Kidney tubule cell (primary cell): Measurements from ENCODE around the gene STAT3.
"Not testable (repeated sequence)": the region's sequence is repeated elsewhere in the genome, so short reads cannot be mapped to it uniquely, and the experiment has no call there.

Experiments used
- DNase-seq: peaks from one replicate; pipeline ENCODE4 v3.0.0-alpha.2; 2018; ENCODE audit warnings: low spot score

The STAT3 gene

GRCh38 chr17:42388381-42389134 lies at the start of gene STAT3:
STAT3 (minus strand) TSS chr17:42388442; CDS start chr17:42348516, 39,926 bp downstream.
- DNase-seq = peak; percentile 100

DNA sequence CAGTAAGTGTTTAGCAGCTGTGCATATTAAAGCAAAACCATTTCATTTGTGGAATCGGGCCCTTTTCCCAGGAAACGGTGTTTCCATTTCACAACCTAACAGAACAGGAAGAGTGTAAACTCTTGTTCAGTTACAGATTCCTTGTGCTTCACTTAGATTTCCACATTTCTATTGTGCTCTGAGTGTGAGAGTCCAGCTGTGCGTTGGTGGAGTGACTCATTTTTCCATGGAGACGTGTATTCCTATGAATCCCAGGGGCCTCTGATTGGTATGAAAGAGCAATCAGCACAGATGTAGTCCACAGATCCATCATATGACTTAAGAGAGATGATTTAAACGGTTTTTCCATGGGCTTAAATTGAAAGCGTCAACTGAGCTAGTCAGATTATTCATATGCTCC lies 48.1 kb upstream of the STAT3 start:
- no peak for DNase-seq

DNA sequence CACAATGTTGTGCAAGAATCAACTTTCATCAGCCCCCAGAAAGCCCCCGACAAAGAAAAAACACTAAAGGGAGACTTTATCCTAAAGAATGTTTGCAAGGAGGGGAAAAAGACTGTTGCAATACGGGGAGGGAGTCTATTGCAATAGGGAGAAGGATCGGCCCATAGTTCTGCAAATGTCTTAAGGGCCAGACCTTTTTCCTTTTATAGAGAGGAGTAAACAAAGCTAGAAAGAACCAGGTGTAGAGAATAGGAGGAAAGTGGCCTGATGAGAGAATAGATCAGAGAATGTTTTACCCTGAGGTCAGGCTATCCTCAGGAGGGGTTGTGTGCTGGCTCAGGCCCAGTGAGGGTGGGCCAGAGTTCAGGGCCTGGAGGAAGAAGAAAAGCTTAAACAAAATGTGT lies 43.5 kb upstream of the STAT3 start:
- DNase-seq = no peak

- DNase-seq = no peak
Measured at GRCh38 chr17:42429726-42430447, 41.6 kb upstream of the STAT3 start.

GRCh38 chr17:42428141-42428944 lies 40.1 kb upstream of the STAT3 start:
- peak; percentile 99 for DNase-seq

DNA sequence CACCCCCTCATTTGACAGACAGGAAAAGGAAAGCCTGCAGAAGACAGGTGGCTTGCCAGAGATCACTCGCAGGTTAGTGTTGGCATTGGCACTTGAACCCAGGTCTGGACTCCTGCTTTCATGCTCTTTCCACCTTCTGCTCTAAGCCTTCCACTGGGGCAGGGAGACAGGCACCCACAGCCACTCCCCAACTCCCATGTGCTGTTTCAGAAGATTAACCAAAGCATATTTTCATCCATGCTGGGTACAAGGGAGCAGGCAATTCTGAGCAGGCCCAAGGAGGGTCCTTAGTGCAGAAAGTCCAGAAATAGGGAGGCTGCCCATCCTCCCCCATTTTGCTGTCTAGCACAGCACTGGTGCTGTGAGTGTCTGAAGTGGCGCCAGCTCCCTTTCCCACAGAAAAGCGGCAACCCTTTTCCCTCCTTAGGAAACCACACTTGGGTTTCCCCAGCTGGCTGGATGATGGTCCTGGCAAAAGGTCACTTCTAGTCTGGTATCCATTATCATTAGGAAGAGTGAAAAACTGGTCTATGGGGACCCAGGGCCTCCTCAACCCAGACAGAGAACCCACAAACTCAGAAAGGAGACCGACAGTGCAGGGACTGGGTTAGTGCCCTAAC lies 36.9 kb upstream of the STAT3 start:
- DNase-seq = no peak

DNA sequence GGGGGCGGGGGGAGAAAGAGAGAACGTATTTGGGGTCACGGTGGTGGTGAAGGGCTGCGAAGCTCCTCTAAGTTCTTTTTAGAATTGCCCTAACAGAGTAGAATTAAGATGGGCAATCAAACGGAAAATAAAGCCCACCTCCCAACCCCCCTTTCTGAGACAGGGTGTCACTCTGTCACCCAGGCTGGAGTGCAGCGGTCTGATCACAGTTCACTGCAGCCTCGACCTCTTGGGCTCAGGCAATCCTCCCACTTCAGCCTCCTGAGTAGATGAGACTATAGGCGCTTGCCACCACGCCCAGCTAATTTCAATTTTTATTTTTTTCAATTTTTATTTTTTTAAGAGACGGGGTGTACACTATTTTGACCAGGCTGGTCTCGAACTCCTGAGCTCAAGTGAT lies 35.5 kb upstream of the STAT3 start:
- DNase-seq = no peak

DNA sequence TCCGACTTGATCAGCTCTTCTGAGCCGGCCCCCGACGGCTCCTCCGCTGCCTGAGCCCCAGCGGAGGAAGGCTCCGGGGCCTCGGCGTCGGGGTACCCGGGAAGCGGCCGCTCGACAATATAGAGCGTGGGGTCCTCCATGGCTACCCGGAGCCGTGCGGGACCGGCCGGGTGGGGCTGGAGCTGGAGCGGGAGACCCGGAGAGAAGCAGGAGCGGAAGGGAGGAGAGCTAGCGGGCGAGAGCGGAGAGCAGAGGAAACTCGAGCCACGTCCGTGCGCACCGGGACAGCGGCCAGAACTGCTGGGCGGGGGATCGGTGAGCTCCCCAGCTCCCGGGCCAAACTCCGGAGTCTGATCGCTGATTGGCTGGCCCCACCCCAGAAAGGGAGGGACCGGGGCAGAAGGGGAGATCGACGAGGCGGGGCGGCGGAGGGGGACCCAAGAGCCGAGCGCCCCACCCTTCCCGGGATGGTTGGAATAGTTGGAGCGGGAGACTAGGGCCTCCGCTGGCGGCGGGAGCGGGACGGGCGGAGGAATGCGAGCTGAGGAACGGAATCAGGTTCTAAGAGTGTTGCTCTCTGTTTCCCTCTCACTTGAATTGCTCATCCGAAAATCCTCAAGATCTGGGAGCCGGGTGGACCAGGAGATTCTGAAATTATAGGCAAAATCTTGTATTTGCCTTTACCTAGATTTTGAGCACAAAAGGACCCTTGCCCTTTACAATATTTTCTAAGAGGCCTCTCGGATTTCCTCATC lies 34.9 kb upstream of the STAT3 start, which contains the start of gene CAVIN1:
Gene CAVIN1 (minus strand): TSS at position 299 of the 755 bp plus-strand sequence. CDS start 159 bp downstream, at position 140.
- peak; percentile 95 for DNase-seq

DNA sequence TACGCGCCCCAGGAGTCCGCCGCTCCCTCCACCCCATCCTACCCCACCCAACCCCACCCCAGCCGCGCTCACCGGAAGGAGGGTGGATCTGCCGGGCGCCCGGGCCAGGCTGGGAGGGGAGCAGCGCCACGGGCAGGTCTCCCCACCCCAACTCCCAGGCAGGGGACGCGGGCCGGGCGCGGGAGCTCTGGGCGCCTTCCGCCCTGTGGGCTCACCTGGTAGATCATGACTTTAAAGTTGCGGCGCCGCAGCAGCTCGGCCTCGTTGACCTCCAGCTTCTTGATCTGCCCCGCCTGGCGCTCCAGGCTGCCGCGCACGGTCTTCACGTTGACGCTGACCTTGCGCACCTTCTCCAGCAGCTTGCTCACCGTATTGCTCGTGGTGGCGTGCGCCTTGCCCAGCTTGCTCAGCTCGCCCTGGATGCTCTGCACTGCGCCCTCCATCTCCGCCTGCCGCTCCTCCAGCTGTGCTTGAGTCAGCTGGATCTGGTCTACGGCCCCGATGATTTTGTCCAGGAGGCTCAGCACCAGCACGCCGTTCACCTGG lies 34.2 kb upstream of the STAT3 start:
- peak; percentile 65 for DNase-seq

GRCh38 chr17:42421507-42422338 lies 33.5 kb upstream of the STAT3 start:
- DNase-seq = peak; percentile 68

DNA sequence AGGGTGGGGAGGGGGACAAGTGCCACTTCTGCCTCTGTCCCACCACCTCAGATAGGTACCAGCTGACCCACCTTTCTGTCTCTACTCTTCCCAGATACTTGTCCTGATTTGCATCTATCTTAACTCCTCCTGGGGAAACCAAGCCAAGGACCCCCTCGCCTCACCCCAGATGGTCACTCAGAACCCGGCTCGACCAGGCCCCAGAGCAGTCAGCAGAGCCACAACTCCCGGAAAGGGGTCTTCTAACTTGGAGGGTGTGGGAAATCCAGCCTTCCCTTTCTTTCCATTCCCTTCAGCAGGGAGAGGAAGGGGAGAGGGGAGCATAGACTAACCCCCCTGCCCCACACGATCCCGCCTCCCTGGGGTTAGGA lies 32.9 kb upstream of the STAT3 start:
- DNase-seq = no peak

- not testable (repeated sequence) for DNase-seq
Measured at GRCh38 chr17:42417981-42418380, 29.7 kb upstream of the STAT3 start.

DNA sequence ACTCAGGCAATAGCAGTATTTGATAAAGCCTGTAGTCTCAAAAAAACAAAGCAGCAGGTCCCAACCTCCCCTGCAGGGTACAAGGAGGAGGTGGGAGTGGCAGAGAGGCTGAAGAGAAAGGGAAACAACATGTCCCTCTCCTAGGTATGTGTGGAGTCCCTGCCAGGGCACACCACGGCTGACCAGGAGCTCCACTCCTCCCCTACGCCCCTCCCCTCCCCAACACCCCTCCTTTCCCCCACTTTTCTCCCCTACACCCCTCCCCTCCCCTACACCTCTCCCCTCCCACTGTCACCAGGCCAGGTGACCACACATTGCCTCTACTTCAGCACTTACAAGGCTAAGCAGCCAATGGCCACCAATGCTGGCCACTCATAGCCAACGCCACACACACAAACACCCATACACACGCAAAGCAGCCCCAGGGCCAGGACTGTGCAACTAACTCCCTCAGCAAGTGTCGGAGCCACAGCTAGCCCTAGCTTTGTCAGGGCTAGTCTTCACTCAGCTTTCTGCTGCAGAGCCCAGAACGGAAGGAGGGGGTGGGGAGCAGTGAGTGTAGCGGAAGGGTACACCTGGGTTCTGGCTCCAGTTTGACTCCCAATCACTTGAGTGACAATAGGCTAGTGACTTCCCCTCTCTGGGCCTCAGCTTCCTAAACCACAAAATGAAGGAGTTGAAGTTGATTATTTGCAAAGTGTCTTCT lies 26.6 kb upstream of the STAT3 start:
- no peak for DNase-seq

DNA sequence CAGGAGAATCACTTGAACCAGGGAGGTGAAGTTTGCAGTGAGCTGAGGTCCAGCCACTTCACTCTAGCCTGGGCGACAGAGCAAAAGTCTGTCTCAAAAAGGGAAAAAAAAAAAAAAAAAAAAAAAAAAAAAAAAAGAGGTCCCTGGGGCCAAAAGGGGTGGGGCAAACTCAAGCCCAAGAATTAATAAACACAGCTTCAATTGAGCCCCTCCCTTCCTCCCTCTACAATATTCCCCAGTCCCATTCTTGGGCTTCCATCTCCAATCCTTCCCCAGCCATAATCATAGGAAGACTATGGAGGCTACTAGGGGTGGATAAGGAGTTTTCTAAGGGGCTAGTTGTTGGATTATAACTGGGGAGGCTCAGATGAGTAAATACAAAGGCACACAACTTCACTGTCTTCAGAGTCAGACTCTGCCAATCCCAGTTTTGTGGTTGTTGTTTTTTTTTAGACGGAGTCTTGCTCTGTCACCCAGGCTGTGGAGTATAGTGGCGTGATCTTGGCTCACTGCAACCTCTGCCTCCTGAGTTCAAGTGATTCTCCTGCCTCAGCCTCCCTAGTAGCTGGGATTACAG lies 25.3 kb upstream of the STAT3 start:
- DNase-seq = no peak

DNA sequence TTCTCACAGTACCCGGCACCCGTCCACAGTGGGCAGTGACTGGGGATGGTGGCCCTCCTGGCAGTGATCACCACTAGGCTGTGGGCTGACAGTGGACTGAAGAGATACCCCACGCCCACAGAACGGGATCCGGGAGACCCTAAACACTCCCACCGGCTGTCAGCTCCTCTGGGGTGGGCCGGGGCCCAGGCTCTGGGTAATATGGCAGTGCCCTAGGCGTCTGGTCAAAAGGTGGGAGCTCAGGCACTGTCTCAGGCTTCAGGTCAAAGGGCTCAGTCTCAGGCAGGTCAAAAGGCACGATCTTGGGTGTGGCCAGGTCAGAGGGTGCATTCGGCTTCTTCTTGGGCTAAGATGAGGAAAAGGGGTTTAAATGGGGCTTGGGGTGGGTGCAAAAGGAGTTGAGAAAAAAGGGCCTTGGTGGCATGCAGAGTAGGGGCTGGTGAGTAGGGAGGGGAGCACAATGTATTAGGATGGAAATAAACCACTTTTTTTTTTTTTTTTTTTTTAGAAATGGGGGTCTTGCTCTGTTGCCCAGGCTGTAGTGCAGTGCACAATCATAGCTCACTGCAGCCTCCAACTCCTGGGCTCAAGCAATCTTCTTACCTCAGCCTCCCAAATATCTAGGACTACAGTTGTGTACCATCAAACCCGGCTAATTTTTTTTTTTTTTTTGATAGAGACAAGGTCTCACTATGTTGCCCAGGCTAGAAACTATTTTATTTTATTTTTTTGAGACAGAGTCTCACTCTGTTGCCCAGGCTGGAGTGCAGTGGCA lies 23.9 kb upstream of the STAT3 start:
- DNase-seq = no peak

- no peak for DNase-seq
Measured at GRCh38 chr17:42411361-42411760, 23.1 kb upstream of the STAT3 start.

DNA sequence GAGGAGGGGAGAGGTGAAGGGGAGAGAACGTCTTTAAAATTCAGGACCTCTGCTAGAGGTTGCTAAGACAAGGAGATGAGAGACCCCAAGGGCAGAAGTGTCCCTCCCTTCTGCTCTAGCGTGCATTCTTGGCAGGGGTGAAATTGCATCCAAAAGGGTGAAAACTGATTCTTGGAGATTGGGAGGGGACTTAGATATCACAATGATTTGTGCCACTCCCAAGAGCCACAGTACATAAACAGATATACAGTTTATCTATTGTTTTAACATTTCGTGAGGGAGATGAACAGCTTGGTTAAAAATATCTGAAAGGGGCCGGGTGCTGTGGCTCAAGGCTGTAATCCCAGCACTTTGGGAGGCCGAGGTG lies 22.1 kb upstream of the STAT3 start:
- DNase-seq = no peak

GRCh38 chr17:42409523-42410318 lies 21.5 kb upstream of the STAT3 start:
- peak; percentile 74 for DNase-seq
